Activated T-cell treated with anti-CD3 and anti-CD28 coated beads, Interleukin-2, amount 50 U/mL, for 4 hours (primary cell): ENCODE measurements around the gene PACRG. TPM values are rescaled to one million over a fixed set of nuclear protein-coding genes. Genes with fewer than 3 reads are reported as not detected.

Source experiments
- ATAC-seq, 2 donors: fragments of 200-7000 bp; cut with Tn5 transposase; one replicate each; pipeline ENCODE4 v1.10.0; 2021
- DNase-seq: peaks from one replicate; pipeline ENCODE4 v3.0.0-alpha.2; 2020
- H3K27me3 Mint-ChIP-seq: one replicate; pipeline ENCODE4 v1.8.0; 2021; ENCODE audit warnings: low read depth, mixed read lengths
- H3K36me3 Mint-ChIP-seq: one replicate; pipeline ENCODE4 v1.8.0; 2022; ENCODE audit warnings: mixed read lengths; ENCODE audit not compliant: insufficient read depth
- H3K4me1 Mint-ChIP-seq: one replicate; pipeline ENCODE4 v1.8.0; 2021; ENCODE audit warnings: low read depth, mixed read lengths
- H3K4me3 Mint-ChIP-seq: one replicate; pipeline ENCODE4 v1.8.0; 2021; ENCODE audit warnings: mild to moderate bottlenecking, moderate library complexity, mixed read lengths
- H3K9me3 Mint-ChIP-seq: one replicate; pipeline ENCODE4 v1.8.0; 2021; ENCODE audit warnings: mixed read lengths
- total RNA-seq, 3 donors: library from RNA; stranded (reverse); gene quantifications; one replicate each; pipeline ENCODE4 v1.2.1, GENCODE V29; 2021

The PACRG gene
- total RNA-seq, 3 donors from 2014 or later = not detected

DNA sequence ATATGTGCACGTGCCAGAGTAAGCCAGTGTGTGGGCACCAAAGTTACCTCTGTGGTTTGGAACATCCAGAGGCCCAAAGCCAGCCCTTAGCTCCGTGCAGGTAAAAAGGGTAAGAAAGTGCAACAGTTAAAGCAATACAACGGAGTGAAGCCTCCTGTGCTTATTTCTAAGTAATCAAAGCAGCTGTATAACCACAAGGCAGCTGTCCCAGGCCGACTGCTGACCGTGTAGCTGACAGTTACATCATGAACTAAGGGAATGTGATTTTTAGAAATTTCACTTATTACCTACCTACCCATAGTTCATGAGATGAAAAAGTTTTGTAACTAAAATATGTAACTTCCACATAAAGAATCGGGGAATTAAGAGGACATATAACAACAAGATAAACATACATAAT lies 565.5 kb downstream of the PACRG start:
- ATAC-seq = no peak
- peaks cover 5% of the 10 kb centered on the region for H3K27me3 Mint-ChIP-seq
- no peak overlapping the region for H3K4me3 Mint-ChIP-seq
- no peaks in the 10 kb centered on the region for H3K9me3 Mint-ChIP-seq
- no peak for DNase-seq
- no peaks in the 10 kb centered on the region for H3K4me1 Mint-ChIP-seq
- H3K36me3 Mint-ChIP-seq = no peaks in the 10 kb centered on the region

- DNase-seq (no peak), ATAC-seq (no peak)
- Mint-ChIP-seq H3K27me3 (peaks cover 5% of the 10 kb centered on the region), H3K9me3 (no peaks in the 10 kb centered on the region), H3K4me1 (no peaks in the 10 kb centered on the region), H3K36me3 (no peaks in the 10 kb centered on the region), H3K4me3 (no peak overlapping the region)
These were observed 567.0 kb downstream of the PACRG start for GRCh38 chr6:163294734-163295133.

- no peak overlapping the region for H3K4me3 Mint-ChIP-seq
- no peaks in the 10 kb centered on the region for H3K9me3 Mint-ChIP-seq
- DNase-seq = no peak
- H3K27me3 Mint-ChIP-seq = peaks cover 3% of the 10 kb centered on the region
- H3K4me1 Mint-ChIP-seq = no peaks in the 10 kb centered on the region
- ATAC-seq = no peak
- H3K36me3 Mint-ChIP-seq = no peaks in the 10 kb centered on the region
These were observed 569.2 kb downstream of the PACRG start for GRCh38 chr6:163296835-163297519.

GRCh38 chr6:163298079-163298830 lies 570.5 kb downstream of the PACRG start:
- H3K9me3 Mint-ChIP-seq = no peaks in the 10 kb centered on the region
- ATAC-seq (no peak), DNase-seq (no peak)
- no peaks in the 10 kb centered on the region for H3K4me1 Mint-ChIP-seq
- peaks cover 3% of the 10 kb centered on the region for H3K27me3 Mint-ChIP-seq
- no peaks in the 10 kb centered on the region for H3K36me3 Mint-ChIP-seq
- no peak overlapping the region for H3K4me3 Mint-ChIP-seq

GRCh38 chr6:163300838-163301237 lies 573.1 kb downstream of the PACRG start:
- no peaks in the 10 kb centered on the region for H3K9me3 Mint-ChIP-seq
- H3K27me3 Mint-ChIP-seq = peaks cover 3% of the 10 kb centered on the region
- no peaks in the 10 kb centered on the region for H3K4me1 Mint-ChIP-seq
- no peaks in the 10 kb centered on the region for H3K36me3 Mint-ChIP-seq
- no peak for DNase-seq
- no peak overlapping the region for H3K4me3 Mint-ChIP-seq
- ATAC-seq = no peak

- Mint-ChIP-seq H3K4me1 (no peaks in the 10 kb centered on the region), H3K9me3 (no peaks in the 10 kb centered on the region), H3K27me3 (peaks cover 3% of the 10 kb centered on the region), H3K36me3 (no peaks in the 10 kb centered on the region), H3K4me3 (no peak overlapping the region)
- no peak for ATAC-seq
- DNase-seq = no peak
These were observed 574.2 kb downstream of the PACRG start for GRCh38 chr6:163301726-163302635.

- DNase-seq (no peak), ATAC-seq (no peak)
- H3K36me3 Mint-ChIP-seq = no peaks in the 10 kb centered on the region
- H3K9me3 Mint-ChIP-seq = no peaks in the 10 kb centered on the region
- no peak overlapping the region for H3K4me3 Mint-ChIP-seq
- no peaks in the 10 kb centered on the region for H3K4me1 Mint-ChIP-seq
- peaks cover 3% of the 10 kb centered on the region for H3K27me3 Mint-ChIP-seq
These were observed 575.0 kb downstream of the PACRG start for GRCh38 chr6:163302747-163303146.

- no peaks in the 10 kb centered on the region for H3K36me3 Mint-ChIP-seq
- H3K27me3 Mint-ChIP-seq = peaks cover 5% of the 10 kb centered on the region
- no peaks in the 10 kb centered on the region for H3K4me1 Mint-ChIP-seq
- no peaks in the 10 kb centered on the region for H3K9me3 Mint-ChIP-seq
- ATAC-seq (no peak), DNase-seq (no peak)
- H3K4me3 Mint-ChIP-seq = no peak overlapping the region
These were observed 578.2 kb downstream of the PACRG start for GRCh38 chr6:163306000-163306399.

DNA sequence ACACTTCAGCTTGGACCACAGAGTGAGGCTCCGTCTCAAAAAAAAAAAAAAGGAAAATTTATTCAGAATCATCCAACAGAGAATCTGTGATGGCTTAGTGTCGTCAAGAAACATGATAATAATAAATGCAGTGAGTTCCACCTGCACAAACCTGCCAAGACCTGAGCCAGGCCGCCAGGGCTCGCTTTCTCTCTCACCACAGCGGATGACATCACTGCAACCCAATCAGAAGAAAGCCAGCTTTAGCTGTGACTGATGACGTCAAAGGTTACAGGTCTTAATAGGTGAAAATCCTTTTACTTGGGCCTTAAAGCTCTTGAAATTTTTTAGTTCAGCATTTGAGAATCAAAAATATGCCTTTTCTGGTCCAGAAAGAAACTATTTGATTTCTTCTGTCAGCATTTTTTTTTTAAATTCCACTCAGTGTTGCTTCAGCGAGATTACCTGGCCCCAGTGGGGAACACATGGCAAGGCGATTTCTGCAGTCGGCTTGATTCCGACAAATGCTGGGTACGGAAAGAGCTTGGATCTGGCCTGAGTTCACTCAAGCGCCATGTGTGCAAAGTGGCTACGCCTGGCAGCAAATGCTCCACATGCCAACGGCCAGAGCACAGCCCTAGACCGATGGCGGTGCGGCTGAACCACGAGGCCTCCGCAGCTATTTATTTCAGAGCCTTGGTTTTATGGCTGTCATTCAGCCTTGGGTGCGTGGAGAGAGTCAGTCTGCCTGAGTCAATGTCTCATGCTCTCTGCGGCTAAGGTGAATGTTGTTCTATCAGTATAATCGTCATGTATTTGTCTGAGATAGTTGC lies 581.1 kb downstream of the PACRG start:
- no peak for DNase-seq

DNA sequence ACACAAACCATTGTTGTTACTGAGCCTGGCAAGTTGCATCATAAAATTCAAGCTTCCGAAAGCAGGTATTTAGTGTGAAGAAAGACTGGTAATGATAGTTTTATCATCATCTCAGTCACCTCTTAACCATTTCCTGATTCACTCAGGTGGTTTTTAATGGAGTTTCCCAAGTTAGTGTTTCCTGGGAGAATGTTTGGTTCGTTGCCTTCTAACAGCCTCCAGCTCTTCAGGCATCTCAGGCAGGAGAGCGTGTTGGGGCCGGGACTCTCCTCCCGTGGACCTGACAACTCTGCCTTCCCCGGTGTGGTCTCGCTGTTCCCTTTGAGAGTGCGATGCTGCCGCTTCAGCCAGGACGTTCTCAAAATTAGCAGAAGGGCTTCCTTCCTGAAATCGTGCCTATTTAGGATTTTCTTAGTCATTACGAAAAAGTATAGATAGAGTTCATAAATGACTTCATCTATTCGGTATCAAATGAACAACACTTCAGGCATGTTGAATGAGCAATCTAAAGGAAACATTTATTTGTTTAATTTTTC lies 581.8 kb downstream of the PACRG start:
- DNase-seq (no peak), ATAC-seq (no peak)
- Mint-ChIP-seq H3K4me1 (no peaks in the 10 kb centered on the region), H3K27me3 (peaks cover 15% of the 10 kb centered on the region), H3K9me3 (no peaks in the 10 kb centered on the region), H3K4me3 (no peak overlapping the region), H3K36me3 (no peaks in the 10 kb centered on the region)

More for the DNA sequence above, 581.1 kb downstream of the PACRG start:
- Mint-ChIP-seq H3K4me1 (no peaks in the 10 kb centered on the region), H3K36me3 (no peaks in the 10 kb centered on the region), H3K9me3 (no peaks in the 10 kb centered on the region), H3K27me3 (peaks cover 15% of the 10 kb centered on the region), H3K4me3 (no peak overlapping the region)
- ATAC-seq = no peak

DNA sequence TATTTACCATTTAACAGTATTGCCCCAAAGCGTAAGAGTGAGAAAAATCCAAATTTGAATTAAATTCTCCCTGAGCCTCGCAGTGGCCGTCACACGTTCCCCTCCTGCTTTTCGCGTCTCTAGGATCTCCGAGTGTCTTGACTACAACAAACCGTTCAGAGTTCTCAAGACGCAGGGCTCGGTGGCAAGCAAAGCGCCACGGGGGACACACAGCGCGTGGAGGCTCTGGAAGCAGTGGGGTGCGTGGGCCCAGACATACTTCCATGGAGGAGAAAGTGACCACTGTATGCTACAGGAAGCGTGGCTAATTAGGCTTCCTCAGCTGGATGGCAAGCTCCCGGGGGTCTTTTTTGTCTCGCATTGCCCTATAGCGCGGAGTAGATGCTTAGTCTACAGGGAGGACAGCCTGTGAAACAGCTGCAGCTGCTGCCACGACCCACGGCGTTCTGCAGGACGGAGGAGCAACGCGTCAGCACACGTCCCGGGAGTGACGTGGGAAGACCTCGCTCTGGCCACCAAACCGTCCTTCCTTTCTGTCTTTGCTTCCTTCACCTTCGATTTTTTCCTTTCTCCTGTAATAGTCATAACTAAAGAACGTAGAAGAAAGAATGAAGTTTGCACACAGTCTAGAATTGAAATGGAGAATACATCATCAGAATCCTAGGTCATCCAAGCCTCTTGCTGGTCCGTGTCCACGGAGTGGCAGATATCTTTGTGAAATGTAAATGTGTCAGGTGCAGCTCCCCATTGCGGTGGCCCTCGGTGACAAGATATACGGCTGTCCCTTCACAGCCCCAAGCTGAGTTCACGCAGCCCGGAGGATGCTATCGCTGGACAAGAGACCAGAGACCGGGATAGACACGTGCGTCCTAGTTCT lies 582.6 kb downstream of the PACRG start:
- Mint-ChIP-seq H3K36me3 (no peaks in the 10 kb centered on the region), H3K4me1 (no peaks in the 10 kb centered on the region), H3K4me3 (no peak overlapping the region), H3K9me3 (no peaks in the 10 kb centered on the region), H3K27me3 (peaks cover 15% of the 10 kb centered on the region)
- no peak for ATAC-seq
- no peak for DNase-seq

GRCh38 chr6:163310973-163311383 lies 583.2 kb downstream of the PACRG start:
- no peak overlapping the region for H3K4me3 Mint-ChIP-seq
- ATAC-seq (no peak), DNase-seq (no peak)
- H3K4me1 Mint-ChIP-seq = no peaks in the 10 kb centered on the region
- H3K36me3 Mint-ChIP-seq = no peaks in the 10 kb centered on the region
- peaks cover 19% of the 10 kb centered on the region for H3K27me3 Mint-ChIP-seq
- H3K9me3 Mint-ChIP-seq = no peaks in the 10 kb centered on the region

DNA sequence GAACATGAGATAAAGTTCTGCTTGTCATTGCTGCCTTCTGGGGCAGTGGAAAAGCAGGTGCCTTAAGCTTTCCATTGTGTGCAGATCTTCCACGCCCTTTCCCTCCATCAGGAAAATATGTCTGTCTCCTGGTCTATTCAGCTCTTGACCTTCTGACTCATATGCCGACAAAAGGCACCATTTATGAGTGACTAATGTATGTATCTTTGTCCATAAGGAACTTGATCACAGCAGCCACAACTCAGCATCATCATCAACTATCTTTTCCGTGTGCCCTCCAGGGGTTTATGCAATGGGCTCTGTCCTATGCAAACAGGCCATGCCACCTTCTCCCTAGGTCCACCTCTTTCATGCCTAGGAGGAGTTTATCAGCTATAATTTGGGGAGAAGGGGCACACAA lies 584.1 kb downstream of the PACRG start:
- H3K36me3 Mint-ChIP-seq = no peaks in the 10 kb centered on the region
- H3K4me1 Mint-ChIP-seq = no peaks in the 10 kb centered on the region
- no peaks in the 10 kb centered on the region for H3K9me3 Mint-ChIP-seq
- peaks cover 19% of the 10 kb centered on the region for H3K27me3 Mint-ChIP-seq
- DNase-seq = no peak
- ATAC-seq = no peak
- H3K4me3 Mint-ChIP-seq = no peak overlapping the region
